Activated CD4-positive, alpha-beta memory T cell treated with anti-CD3 and anti-CD28 coated beads for 36 hours (primary cell): Measurements from ENCODE around the gene ADAM8. TPM values are rescaled to one million over a fixed set of nuclear protein-coding genes. Genes with fewer than 3 reads are reported as not detected.

Source experiments
- CTCF ChIA-PET: fragments of 350-600 bp; sonication (Branson Sonifier 250); formaldehyde crosslinking; loops from one replicate; lab custom pipeline; 2021; ENCODE audit warnings: antibody characterized with exemption, inconsistent platforms; lab: Charles Lee
- POLR2A ChIA-PET: fragments of 350-600 bp; sonication (Branson Sonifier 250); formaldehyde crosslinking; loops from one replicate; lab custom pipeline; 2021; ENCODE audit warnings: antibody characterized with exemption; lab: Charles Lee
- DNase-seq: peaks from one replicate; pipeline ENCODE4 v3.0.0-alpha.2; 2020
- H3K27ac Mint-ChIP-seq: one replicate; pipeline ENCODE4 v1.8.0; 2021; ENCODE audit warnings: mixed read lengths
- H3K27me3 Mint-ChIP-seq: one replicate; pipeline ENCODE4 v1.8.0; 2021; ENCODE audit warnings: mixed read lengths
- H3K36me3 Mint-ChIP-seq: one replicate; pipeline ENCODE4 v1.8.0; 2021; ENCODE audit warnings: mixed read lengths
- H3K4me1 Mint-ChIP-seq: one replicate; pipeline ENCODE4 v1.8.0; 2021; ENCODE audit warnings: low read depth, mixed read lengths
- H3K4me3 Mint-ChIP-seq: one replicate; pipeline ENCODE4 v1.8.0; 2021; ENCODE audit warnings: mild to moderate bottlenecking, mixed read lengths
- H3K9me3 Mint-ChIP-seq: one replicate; pipeline ENCODE4 v1.8.0; 2021; ENCODE audit warnings: mixed read lengths
- intact Hi-C: fragments of 100-400 bp; cut with micrococcal nuclease; formaldehyde crosslinking; loops from one replicate; pipeline ENCODE4 v1.15.1; 2023
- microRNA-seq: library from miRNA; unstranded; fragments of <30 nt; microRNA quantifications from one replicate; pipeline ENCODE4 v1.2.0, GENCODE V29; 2022; ENCODE audit warnings: borderline number of aligned reads, borderline microRNAs expressed, borderline replicate concordance
- total RNA-seq, 2 experiments: library from RNA; stranded (reverse); gene quantifications; one replicate each; pipeline ENCODE4 v1.2.3, GENCODE V29; 2021

Gene ADAM8
- total RNA-seq, 2 experiments from 2014 or later, result 160 to 165 TPM

DNA sequence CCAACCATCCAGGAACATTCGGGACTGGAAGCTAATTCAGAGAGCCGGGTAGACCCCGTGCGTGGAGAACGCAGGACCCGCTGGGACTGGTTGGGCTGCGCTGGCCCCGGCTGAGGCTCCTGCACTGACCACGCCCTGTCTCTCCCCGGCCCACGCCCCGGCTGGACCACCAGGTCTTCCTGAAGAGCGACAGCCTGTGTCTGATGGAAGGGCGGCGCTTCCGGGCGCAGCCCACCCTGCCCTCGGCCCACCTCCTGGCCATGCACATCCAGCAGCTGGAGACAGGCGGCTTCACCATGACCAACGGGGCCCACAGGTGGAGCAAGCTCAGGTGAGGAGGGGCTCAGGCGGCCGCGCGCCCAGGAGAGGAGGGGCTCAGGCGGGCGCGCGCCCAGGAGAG lies 56.9 kb downstream of the ADAM8 start:
- Mint-ChIP-seq H3K9me3 (no peaks in the 10 kb centered on the region), H3K4me1 (no peaks in the 10 kb centered on the region), H3K36me3 (no peaks in the 10 kb centered on the region), H3K4me3 (no peak overlapping the region), H3K27ac (no peak overlapping the region), H3K27me3 (peaks cover 10% of the 10 kb centered on the region)
- ChIA-PET CTCF (no interaction called here), POLR2A (no interaction called here)
- intact Hi-C loops, result no loop called here
- DNase-seq, result no peak

DNA sequence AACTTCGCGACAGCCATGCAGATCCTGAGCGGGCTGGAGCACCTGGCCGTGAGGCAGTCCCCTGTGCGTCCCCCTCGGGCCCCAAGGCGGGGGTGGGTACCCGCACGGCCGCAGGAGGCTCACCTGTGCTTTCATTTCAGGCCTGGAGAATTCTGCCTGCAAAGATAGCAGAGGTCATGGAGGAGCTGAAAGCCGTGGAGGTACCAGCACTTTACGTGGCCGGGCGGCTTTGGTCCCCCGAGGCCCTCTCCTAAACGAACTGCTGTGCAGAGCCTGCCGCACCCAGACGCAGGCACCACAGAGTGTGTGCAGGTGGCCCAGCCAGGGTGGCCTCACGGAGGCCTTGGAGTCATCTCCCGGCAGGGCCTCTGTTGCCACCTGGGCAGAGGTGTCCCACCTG lies 57.8 kb downstream of the ADAM8 start:
- H3K4me3 Mint-ChIP-seq, result no peak overlapping the region
- H3K9me3 Mint-ChIP-seq, result no peaks in the 10 kb centered on the region
- H3K27me3 Mint-ChIP-seq, result peaks cover 6% of the 10 kb centered on the region
- ChIA-PET POLR2A (no interaction called here), CTCF (no interaction called here)
- H3K36me3 Mint-ChIP-seq, result no peaks in the 10 kb centered on the region
- H3K4me1 Mint-ChIP-seq, result no peaks in the 10 kb centered on the region
- intact Hi-C loops, result no loop called here
- H3K27ac Mint-ChIP-seq, result no peak overlapping the region
- DNase-seq, result no peak

DNA sequence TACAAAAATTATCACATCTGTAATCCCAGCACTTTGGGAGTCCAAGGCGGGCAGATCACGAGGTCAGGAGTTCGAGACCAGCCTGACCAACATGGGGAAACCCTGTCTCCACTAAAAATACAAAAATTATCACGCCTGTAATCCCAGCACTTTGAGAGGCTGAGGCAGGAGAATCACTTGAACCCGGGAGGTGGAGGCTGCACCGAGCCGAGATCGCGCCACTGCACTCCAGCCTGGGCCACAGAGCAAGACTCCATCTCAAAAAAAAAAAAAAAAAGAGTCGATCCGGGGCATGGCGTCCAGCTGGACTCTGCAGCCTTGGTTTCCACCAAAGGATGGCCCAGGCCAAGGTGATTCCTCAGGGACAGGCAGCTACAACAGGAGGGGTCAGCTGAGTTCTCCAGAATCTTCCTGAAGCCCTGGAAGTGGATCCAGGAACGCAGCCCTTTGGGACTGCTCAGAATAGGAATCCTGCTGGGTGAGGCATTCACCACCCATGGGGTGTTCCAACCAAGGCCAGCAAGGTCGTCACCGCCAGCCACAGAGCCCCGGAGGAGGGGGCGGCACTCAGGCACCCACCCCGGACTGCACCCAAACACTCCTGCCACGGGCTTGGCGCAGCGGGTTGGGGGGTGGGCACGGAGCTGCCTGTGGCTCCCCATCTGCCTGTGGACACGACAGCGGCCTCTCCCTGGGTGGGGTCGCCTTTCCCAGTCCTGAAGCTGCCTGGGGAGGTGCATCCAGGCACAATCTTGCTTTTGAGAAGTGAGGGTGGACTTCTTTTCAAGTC lies 58.7 kb downstream of the ADAM8 start:
- no peak for DNase-seq
- CTCF ChIA-PET, result no interaction called here
- no peak overlapping the region for H3K4me3 Mint-ChIP-seq
- POLR2A ChIA-PET, result no interaction called here
- peaks cover 5% of the 10 kb centered on the region for H3K27me3 Mint-ChIP-seq
- H3K4me1 Mint-ChIP-seq, result no peaks in the 10 kb centered on the region
- no peaks in the 10 kb centered on the region for H3K9me3 Mint-ChIP-seq
- intact Hi-C loops, result no loop called here
- H3K27ac Mint-ChIP-seq, result no peak overlapping the region
- H3K36me3 Mint-ChIP-seq, result no peaks in the 10 kb centered on the region

DNA sequence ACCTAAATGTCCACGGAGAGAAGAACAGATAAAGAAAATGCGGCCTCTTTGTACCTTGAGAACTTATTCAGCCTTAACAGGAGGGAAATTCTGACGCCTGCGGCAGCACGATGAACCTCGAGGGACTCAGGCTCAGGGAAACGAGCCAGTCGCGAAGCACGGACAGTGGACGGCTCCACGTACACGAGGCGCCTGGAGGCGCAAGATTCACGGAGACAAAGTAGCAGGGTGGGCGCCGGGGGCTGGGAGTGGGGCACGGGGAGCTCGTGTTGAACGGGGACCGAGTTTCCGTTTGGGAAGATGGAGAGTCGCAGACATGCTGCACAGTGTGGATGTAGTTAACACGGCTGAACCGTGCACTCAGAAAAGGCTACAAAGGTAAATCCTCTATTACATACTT lies 59.9 kb downstream of the ADAM8 start:
- no peak overlapping the region for H3K27ac Mint-ChIP-seq
- no peaks in the 10 kb centered on the region for H3K4me1 Mint-ChIP-seq
- peaks cover 5% of the 10 kb centered on the region for H3K27me3 Mint-ChIP-seq
- no peak overlapping the region for H3K4me3 Mint-ChIP-seq
- H3K36me3 Mint-ChIP-seq, result no peaks in the 10 kb centered on the region
- DNase-seq, result no peak
- ChIA-PET CTCF (no interaction called here), POLR2A (no interaction called here)
- H3K9me3 Mint-ChIP-seq, result no peaks in the 10 kb centered on the region
- intact Hi-C loops, result no loop called here

DNA sequence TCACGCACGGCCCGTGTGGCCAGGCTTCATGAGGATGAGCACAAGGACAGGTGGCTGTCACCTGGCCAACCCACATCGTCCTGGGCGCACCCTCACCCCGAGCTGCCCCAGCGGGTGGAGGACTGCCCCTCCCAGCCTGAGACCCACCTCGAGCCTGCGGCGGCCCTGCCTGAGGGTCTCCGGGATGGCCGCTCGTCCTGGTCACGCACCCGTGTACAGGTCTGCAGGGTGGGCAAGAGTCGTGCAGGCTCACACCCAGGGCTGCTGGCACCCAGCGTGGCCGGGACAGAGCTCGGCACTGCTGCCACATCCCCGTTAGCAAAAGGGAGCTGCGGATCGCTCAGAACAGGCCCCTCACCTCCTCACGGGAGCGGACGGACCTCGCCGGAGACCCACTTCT lies 61.1 kb downstream of the ADAM8 start:
- DNase-seq, result no peak
- H3K36me3 Mint-ChIP-seq, result no peaks in the 10 kb centered on the region
- no peaks in the 10 kb centered on the region for H3K27me3 Mint-ChIP-seq
- H3K4me3 Mint-ChIP-seq, result no peak overlapping the region
- ChIA-PET POLR2A (no interaction called here), CTCF (no interaction called here)
- H3K4me1 Mint-ChIP-seq, result peaks cover under 1% of the 10 kb centered on the region
- intact Hi-C loops, result no loop called here
- no peak overlapping the region for H3K27ac Mint-ChIP-seq
- no peaks in the 10 kb centered on the region for H3K9me3 Mint-ChIP-seq

DNA sequence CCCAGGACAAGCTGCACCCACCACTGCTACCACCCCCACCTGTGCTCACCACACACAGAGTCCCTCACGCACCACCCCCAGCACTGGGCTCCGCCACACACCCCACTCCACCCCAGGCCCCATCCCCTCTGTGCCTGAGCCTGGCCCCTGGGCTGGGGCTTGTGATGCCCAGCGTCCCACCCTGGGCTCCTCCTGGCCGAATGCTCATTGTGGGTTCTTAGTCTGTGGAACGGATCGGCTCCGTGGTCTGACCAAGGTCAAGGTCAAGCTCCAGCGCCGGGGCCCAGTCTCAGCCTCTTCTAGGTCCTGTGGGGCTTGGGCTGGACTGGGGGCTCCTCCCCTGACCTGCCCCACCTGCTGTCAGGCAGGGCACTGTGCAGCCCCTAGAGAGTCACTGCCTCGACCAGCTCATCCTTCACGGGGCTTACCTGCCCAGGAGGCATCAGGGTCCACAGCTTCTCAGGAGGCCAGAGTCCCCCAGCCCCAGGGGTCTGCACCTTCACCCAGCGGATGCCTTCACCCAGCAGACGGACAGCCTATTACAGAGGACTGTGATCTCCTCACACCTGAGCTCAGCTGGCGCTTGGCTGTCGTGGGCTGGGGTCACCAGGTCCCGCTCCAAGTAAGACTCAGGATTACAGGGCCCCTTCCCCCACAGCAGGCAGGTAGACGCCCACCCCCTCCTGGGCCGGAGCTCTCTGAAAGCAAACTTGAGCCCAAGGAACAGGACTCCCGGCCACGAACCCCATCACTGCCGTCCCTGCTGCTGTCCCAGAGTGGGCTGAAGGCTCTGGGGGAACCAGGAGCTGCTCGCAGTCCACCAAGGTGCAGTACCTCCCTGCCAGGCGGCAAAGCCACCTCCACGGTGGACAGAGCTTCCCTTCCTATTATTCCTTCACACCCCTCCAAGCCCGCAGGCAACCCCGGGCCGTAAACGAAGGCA lies 61.9 kb downstream of the ADAM8 start:
- no peak overlapping the region for H3K27ac Mint-ChIP-seq
- intact Hi-C loops, result no loop called here
- H3K4me3 Mint-ChIP-seq, result no peak overlapping the region
- no peak for DNase-seq
- H3K27me3 Mint-ChIP-seq, result no peaks in the 10 kb centered on the region
- H3K9me3 Mint-ChIP-seq, result no peaks in the 10 kb centered on the region
- POLR2A ChIA-PET, result no interaction called here
- H3K36me3 Mint-ChIP-seq, result no peaks in the 10 kb centered on the region
- peaks cover 4% of the 10 kb centered on the region for H3K4me1 Mint-ChIP-seq
- CTCF ChIA-PET, result no interaction called here

DNA sequence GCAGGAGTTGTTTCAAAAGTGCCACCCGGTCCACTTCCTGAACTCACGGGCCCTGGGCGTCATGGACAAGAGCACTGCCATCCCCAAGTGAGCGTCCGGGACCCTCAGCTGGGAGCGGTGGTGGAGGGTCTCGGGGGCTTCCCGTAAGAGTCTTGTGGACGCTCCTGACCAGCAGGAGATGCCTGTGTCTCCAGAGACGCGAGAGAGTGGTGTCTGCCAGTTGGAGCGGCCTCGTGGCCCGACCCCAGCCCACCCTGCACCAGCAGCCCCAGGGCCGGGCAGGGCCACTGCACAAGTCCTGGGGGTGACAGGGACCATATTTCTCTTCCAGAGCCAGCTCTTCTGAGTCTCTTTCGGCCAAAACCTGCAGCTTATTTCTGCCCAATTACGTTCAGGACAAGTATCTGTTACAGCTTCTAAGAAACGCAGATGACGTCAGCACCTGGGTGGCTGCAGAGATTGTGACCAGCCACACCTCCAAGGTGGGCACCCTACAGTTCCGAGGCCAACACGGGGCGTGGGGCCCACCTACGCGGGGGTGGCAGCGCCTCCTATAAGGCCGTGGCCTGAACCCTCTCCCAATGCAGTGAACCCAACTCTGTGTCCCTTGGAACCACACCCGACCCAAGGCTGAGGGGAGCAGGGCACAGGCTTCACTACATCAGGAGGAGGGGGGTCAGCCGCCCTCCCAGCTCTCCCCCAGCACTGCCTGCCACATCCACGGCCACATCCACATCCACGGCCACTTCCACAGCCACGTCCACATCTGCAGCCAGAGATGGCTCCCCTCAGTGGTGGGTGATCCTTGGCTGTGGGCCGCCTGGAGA lies 62.8 kb downstream of the ADAM8 start:
- CTCF ChIA-PET, result interaction anchor here (1.0 kb wide), 1 partner anchor 70 kb away, joined by 3 read pairs; no protein-coding TSS in a partner anchor

DNA sequence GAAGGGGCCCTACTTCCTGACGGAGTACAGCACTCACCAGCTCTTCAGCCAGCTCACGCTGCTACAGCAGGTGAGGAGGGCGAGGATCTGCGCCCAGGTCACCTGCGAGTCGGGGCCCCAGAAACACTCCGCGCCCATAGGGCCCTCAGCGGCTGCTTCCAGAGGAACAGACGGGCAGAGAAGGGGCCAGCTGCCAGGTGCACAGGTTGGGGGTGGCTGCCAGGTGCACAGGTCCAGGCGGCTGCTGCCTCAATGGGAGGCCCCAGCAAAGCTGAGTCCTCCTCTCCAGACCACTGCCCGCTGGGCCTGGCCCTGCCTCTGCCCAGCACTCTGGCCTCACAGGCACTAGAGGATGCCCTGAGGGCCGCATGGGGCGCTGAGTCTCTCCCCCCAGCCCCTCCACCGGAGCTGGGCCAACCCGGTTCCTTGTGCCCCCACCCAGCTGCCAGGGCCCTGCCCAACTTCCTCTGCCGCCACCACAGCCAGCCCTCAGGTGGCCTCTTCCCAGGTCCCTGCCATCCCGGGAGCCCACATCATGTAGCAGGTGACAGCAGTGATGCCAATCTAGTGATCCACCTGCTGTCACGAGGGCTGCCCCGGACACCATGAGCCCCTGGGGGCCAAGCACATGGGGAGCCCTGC lies 63.7 kb downstream of the ADAM8 start:
- ChIA-PET POLR2A (no interaction called here), CTCF (interaction anchor here (1.0 kb wide), 1 partner anchor 69 kb away, joined by 3 read pairs; no protein-coding TSS in a partner anchor)
- H3K27ac Mint-ChIP-seq, result no peak overlapping the region
- intact Hi-C loops, result no loop called here
- peaks cover 4% of the 10 kb centered on the region for H3K4me1 Mint-ChIP-seq
- DNase-seq, result no peak
- H3K36me3 Mint-ChIP-seq, result no peaks in the 10 kb centered on the region
- H3K9me3 Mint-ChIP-seq, result no peaks in the 10 kb centered on the region
- H3K4me3 Mint-ChIP-seq, result no peak overlapping the region
- H3K27me3 Mint-ChIP-seq, result no peaks in the 10 kb centered on the region

More for the DNA sequence above, 62.8 kb downstream of the ADAM8 start:
- no peaks in the 10 kb centered on the region for H3K9me3 Mint-ChIP-seq
- no peak overlapping the region for H3K4me3 Mint-ChIP-seq
- H3K36me3 Mint-ChIP-seq, result no peaks in the 10 kb centered on the region
- no peak overlapping the region for H3K27ac Mint-ChIP-seq
- POLR2A ChIA-PET, result no interaction called here
- intact Hi-C loops, result no loop called here
- H3K4me1 Mint-ChIP-seq, result peaks cover 4% of the 10 kb centered on the region
- H3K27me3 Mint-ChIP-seq, result no peaks in the 10 kb centered on the region
- no peak for DNase-seq

Small RNA genes within 50 kb of the gene (microRNA-seq; reads per million reads assigned to microRNA genes)
- not detected for gene MIR202

Other genes with a start within 250 kb of the ADAM8 start
- not detected for gene ADGRA1, start 188.9 kb downstream of the ADAM8 start, total RNA-seq
- gene KNDC1, start 116.6 kb downstream of the ADAM8 start, total RNA-seq, result under 1 TPM; 0.17 to 0.70 TPM
- not detected for gene UTF1, start 46.7 kb downstream of the ADAM8 start, total RNA-seq
- gene VENTX, start 39.0 kb downstream of the ADAM8 start, total RNA-seq, result under 1 TPM; 0.07 to 0.12 TPM
- gene TUBGCP2, start 32.0 kb upstream of the ADAM8 start, total RNA-seq, result 10 to 100 TPM; 54.5 to 59.1 TPM
- gene ZNF511, start 32.0 kb upstream of the ADAM8 start, total RNA-seq, result 10 to 100 TPM; 48.7 to 51.5 TPM
- not detected for gene CALY, start 60.0 kb upstream of the ADAM8 start, total RNA-seq
- gene PRAP1, start 70.5 kb upstream of the ADAM8 start, total RNA-seq, result not detected
- gene FUOM, start 81.2 kb upstream of the ADAM8 start, total RNA-seq, result 10 to 100 TPM; 46.5 to 49.8 TPM
- 10 to 100 TPM; 60.2 to 64.8 TPM for gene ECHS1, start 96.5 kb upstream of the ADAM8 start, total RNA-seq
- gene PAOX, start 102.4 kb upstream of the ADAM8 start, total RNA-seq, result 1 to 10 TPM; 8.8 to 9.6 TPM
- 10 to 100 TPM; 33.9 to 40.3 TPM for gene MTG1, start 117.3 kb upstream of the ADAM8 start, total RNA-seq
- not detected for gene SPRN, start 147.8 kb upstream of the ADAM8 start, total RNA-seq
- gene SCART1, start 177.1 kb upstream of the ADAM8 start, total RNA-seq, result 1 to 10 TPM; 5.4 to 6.2 TPM